Fibroblast of upper back skin (primary cell): Measurements from ENCODE around the gene CRYGN.

Experiments used
- DNase-seq: peaks from one replicate; pipeline ENCODE4 v3.0.0-alpha.2; 2013

The CRYGN gene

DNA sequence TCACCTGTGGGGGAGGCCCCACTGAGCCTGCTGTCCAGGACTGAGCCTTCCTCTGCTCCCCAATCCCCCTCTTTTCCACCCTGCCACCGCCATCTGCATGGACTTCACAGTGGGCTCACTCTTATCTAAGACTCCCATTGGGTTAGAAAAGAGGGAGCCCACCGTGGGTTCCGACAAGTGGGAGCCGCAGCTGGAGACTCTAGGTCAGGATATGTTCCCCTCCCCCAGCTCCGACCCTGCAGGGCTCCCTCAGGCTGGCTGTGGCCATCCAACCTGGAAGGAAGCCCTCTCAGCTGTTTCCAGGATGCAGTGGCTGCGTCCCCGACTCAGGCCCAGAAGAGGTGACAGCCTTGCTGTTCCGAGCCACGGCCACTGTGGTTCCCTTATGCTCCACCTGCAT is 34.9 kb downstream of the CRYGN start:
- no peak for DNase-seq

DNA sequence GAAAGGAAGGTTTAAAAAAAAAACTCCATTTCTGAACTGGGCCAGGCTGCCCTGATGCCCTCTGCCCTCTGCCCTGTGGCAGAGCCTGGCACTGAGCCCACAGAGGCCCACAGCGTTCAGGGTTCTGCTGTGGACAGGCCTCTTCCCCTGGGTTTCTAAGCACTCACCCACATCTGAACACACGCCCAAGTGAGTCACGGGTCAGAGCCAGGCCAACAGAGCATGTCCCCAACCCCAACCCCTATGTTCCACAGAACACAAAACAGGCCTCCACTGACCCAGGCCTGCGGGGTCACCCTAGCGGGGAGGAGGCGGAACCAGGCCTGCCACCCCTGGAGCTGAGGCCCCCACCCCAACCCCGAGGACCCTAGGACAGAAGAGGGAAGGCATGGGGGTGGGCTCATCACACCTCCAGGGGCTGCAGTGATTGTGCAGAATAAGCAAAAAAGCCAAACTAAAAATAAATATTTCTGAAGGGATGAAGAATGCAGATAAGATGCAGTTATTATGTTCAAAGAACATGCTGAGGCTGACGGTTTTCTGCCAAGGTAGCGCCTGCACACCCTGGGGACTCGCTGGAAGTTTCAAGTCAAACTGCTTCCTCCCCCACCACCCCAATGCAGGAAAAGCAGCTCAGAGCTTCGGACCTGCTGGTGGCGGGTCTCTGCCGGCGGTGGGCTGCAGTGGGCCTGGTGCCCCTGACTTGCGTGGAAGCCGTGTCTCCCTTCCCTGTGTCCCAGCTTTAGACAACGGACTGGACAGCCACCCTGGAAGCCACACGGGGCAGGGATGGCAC is 35.5 kb downstream of the CRYGN start:
- DNase-seq = no peak

DNA sequence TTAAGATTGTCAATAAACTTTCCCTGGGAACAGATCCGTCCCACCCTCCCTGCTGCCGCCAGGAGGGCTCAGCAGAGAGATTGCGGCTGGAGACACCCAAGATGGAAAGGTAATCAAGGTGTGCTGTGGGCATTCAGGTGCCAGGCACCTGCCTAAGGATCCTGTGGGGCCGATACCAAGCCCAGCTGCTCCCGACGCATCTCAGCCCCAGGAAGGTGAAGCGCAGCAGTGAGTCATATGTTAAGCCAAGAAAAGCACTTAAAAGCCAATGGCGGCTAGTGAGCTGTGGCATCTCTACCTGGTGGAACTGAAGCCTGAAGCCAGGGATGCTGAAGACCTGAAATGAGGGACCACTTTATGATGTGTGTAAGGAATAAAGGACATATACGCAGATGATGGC is 36.2 kb downstream of the CRYGN start:
- no peak for DNase-seq

DNA sequence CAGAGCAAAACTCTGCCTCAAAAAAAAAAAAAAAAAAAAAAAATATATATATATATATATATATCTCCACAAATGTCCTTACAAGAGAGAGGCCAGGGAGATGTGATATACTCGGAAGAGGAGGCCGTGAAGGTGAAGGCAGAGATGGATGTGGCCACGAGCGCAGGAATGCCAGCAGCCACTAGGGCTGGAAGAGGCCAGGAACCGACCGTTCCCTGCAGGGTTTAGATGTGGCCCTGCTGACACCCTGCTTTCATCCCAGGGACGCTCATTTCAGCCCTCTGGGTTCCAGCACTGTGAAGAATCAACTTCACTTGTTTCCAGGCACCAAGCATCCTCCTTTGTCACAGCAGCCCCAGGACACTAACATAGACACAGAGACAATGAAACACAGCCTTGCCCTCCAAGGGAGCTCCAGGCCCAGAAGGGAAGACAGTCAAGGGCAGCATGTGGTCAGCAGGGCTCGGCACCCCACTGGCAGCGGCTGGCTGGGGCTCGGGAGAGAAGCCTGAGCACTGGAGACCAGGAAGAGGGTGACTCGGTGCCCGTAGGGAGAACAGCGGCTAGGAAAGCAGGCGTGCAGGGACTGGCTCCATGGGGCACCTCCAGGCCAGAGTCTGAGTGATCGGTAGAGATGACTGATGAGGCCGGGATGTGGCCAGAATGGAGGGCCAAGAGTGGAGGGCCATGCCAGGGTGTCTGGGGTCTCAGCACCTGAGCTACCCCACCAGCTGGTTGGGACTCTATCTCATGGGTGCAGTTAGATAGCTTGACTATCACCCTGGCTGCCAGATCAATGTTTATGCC is 37.7 kb downstream of the CRYGN start:
- no peak for DNase-seq

DNA sequence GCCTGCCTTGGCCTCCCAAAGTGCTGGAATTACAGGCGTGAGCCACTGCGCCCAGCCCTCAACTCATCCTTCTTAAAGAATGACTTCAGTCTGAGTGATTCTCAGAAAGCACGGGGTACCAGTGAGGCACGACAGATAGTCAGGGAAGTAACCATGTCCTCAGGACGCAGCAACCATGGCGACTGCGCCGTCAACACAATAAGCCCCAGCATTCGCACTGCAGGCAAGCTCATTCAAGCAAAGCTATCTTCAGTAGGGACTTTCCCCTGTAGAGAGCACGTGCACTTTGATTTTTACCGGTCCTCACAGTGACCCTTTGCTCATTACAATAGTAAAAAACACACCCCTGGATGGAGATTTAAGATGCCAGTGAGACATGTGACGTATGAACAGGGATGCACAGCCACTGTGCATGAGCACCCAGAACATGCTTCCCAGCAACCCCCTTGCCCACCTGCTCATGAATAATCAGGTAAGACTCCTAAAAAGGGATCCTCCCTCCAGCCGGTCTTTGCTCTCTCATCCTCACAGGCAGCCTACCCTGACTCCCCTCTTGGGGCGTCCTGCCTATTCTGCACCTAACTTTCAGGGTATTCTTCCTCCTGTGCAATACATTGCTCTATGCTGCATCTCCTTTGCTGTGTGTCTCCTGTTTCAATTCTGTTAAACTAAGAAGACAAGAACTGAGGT is 39.2 kb downstream of the CRYGN start:
- no peak for DNase-seq

DNA sequence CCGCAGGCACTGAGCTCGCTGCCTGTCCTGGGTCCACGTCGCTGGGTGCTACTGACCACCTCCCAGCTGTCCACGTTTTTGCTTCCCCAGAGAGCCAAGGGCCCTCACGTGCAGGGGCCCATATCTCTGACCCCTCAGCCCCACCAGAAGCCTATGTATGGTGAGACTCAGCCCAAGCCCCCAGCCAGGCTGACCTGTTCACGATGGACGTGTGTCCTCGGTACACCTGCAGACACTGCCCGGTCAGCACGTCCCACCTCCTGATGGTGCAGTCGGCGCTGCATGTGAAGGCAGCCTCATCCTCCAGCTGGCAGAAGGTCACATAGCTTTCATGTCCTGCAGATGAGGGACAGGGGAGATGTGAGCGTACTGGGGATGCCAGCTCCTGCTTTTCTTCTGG is 40.0 kb downstream of the CRYGN start:
- no peak for DNase-seq

DNA sequence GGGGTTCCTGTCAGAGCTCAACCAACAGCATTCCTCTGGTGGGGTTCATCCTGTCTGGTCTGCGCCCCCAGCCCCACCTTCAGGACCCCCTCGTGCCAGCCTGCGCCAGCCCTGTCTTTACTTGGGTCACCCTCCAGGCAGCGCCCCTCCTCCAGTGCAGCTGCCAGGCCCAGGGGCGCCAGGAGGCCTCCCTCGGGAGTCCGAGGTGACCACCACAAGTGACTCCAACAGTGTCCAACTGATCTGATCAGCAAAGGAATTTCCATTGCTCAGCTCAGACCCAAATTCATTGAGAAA is 40.7 kb downstream of the CRYGN start:
- no peak for DNase-seq

DNA sequence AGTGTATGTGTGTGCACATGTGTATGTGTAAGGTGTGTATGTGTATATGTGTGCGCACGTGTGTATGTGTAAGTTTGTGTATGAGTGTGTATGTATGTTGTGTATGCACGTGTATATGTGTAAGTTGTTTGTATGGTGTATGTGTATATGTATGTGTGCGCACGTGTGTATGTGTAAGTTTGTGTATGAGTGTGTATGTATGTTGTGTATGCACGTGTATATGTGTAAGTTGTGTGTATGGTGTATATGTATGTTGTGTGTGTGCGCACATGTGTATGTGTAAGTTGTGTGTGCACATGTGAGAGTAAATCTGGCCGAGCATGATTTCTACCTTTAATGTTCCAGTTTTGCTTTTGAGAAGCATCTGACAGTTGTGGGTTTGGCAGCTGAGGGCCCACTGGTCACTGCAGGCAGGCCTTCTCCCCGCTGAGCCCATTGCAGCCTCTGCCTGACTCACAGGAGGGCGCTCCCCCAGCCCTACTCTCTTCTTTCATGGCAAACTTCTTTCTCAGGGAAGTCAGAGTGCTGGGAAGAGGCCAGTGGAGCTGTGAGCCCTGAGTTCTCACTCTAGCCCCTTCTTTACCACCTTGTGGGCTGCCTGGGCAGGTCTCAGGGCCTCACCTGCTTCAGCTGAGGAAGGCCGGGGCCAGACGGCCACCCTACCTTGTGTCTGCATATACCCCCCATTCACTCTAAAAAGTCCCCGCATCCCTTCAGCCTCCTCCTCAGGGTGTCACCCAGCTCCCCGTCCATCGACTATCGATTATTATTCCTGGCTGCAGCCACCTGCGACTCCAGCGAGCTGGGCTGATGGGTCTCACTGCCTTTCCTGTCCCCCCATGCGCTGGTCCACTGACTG is 41.3 kb downstream of the CRYGN start:
- no peak for DNase-seq

DNA sequence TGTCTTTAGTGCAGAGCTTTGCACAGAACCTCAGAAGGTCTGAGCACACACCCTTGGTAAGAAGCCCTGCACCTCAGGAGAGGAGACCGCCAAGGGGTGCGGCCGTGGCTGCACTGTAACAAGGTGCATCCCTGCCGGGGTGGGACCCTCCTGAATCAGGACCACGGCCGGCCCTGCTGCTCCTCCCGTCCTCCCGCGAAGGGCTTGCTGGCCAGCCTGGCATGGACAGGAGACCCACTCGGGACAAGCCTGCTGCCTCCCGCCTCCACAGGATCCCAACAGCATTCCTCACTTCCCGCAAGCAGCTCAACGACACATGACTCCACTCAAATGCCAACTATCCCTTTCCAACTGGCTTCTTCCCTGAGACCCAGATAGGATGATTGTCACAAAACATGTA is 42.9 kb downstream of the CRYGN start:
- DNase-seq = no peak

DNA sequence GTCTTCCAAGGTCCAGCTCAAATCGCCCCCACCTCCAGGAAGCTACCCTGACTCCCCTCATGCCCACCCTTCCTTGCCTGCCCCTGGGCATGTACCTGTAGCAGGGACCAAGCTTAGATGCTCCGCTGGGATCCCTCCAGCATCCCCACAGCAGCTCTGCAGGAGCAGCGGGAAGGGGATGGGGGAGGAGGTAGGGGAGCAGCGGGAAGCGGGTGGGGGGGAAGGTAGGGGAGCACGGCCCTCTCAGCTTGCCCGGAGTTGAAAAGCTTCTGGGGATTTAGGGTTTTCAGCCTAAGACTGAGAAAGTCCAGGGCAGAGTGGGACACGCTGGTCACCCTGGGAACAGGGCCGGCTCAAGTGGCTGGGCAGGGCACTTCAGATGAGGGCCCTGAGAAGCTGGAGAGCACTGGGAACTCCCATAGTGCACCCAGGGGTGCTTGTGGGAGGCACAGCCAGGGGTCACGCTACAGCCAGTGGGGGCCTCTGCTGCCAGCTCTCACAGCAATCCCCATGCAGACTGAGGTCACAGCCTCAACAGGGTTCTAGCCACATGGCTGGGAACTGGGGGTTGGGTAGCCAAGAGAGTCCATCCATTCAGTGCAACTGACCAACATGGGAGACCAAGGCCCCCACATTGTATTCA is 43.5 kb downstream of the CRYGN start:
- DNase-seq = no peak

DNA sequence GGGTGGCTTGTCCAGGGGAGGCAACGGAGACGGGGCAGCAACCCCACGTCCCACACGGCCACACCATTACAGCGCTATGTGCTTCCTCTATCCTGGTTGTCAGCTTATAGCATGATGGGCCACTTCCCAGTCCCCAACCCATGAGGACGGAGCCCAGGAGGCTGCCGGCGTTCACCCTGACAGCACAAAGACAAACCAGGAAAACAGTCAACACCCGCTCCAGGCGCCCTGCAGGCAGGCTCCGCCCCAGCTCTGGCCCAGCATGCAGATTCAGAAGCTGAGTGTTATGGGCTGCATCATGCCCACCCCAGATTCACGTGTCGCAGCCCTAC is 44.9 kb downstream of the CRYGN start:
- DNase-seq = no peak

DNA sequence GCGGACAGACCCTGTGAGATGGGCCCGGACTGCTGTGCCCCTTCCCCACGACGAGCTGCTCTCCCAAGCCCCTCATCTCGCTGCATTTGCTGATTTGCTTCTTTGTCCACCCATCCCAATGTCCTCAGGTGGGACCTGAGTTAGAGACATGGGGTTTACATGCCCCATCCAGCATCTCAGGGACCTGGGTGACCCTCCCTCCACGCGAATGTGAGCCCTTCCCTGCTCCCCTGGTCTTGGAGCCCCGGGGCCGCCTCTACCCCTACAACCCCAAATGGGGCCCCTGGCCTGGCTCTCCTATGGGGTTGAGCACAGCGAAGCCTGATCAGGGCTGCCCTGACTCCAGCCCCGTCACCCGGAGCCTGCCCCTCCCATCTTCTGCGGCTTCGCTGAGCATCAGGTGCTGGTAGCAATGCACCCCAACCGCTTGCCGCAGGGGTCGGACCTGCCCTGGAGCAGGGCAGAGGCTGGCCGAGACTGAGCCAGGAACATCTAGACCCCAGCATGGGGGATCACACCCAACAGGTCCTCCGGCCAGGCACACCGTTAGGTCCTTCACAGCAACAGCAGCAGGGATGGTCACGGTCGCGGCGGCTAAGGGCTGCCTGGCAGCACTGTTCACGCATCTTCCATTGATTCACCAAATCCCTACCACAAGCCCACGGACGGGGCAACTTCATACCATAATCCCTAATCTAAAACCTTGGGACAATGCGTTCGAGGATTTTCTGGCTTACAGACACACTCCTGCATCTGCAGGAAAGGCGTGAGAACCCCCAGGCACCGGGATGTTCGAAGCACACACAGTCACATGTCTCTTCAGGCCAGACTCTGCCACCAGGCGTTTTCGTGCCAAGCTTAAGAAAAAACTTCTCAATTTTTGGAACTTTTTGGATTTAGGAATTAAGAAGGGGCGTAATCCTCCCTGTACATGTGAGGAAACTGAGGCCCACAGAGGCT is 45.6 kb downstream of the CRYGN start:
- DNase-seq = no peak

DNA sequence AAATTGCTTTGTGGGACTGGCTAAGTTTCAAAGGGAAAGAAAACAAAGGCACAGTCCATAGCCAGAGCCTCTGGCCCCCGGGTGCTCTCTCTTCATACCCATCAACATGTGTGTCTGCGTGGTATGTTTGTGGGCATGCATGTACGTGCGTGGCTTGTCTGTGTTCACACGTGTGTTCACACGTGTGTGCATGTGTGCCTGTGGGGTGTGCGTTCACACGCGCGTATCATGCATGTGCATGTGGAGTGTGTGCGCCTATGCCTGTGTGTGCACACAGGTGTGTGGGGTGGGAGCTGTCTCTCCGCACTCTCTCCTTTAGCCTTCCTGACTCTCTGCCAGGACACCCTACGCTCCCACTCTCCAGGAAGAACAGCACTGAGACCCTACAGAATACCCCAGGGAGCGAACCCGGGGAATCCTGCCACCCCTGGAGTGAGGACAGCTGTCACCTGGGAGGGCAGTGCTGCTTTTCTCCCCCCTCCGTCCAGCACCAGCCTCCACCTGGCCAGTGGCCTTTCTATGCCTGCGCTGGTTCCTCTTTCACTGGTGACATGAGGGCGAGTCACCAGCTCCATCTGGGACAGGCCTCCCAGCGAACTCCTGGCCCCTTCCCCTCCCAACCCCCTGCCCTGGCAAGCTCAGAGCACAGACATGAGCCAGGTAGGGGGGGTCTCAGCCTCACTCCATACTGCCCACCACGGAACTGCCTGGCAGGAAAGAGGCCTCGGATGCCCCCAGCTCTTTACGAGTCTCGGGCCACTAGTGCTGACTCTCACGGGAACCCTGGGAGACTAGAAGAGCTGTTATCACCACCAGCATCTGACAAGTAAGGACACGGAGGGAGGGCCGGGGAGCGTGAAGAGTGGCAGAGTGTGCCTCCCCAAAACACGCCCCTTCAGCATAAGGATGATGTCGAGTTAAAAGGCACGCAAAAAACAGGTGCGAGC is 46.6 kb downstream of the CRYGN start:
- DNase-seq = no peak

DNA sequence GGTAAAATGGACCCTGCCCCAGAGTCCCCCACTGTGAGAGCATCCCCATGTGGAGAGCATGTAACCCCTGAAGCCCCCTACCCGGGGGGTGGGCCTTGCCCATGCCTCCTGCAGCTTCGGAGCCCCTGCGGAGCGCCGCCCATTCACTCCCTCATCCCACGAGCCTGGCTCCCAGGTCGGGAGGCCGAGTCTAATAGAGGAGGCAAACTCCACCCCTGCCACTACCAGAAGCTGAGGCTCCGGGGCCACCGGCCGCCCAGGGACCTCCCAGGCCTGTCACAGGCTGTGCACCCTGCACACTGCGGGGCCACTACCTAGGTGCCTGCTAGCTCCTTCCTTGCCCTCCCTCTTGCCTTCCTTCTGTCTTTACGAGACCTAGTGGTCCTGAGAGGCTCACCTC is 47.5 kb downstream of the CRYGN start:
- no peak for DNase-seq

DNA sequence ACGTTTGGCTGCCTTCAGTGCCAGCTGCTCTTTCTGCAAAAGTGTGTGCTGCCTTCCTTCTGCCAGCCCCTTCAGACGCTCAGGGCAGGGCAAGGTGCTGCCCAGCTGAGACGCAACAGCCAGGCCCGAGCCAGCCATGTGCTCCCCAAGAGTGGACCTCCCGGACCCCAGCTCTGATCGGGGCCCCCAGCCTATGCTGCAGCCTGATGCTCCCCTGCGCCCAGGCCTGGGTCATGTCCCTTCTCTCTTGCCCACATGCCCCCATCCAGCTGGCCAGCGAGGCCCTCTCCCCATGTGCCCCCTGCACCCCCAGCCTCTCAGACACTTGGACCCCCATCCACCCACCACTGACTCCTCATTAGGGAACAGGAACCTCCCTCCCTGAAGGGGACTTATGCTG is 47.9 kb downstream of the CRYGN start:
- DNase-seq = no peak

DNA sequence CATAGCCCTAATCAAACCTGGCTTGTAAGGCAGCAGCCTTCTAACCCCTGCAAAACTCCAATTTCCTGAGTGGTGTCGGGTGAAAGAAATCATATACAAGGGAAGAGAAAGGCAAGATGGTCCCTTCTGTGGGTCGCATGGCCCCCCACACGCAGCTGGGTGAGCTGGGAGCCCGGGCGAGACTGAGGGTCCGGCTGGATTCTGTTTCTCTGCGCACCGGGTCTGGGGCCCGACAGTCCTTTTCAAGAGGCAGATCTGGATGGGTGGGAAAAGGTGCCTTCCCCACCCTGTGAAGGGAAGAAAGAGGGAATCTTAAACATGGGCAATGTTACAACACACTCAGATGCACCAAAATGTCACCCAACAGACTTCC is 48.6 kb downstream of the CRYGN start:
- DNase-seq = no peak

DNA sequence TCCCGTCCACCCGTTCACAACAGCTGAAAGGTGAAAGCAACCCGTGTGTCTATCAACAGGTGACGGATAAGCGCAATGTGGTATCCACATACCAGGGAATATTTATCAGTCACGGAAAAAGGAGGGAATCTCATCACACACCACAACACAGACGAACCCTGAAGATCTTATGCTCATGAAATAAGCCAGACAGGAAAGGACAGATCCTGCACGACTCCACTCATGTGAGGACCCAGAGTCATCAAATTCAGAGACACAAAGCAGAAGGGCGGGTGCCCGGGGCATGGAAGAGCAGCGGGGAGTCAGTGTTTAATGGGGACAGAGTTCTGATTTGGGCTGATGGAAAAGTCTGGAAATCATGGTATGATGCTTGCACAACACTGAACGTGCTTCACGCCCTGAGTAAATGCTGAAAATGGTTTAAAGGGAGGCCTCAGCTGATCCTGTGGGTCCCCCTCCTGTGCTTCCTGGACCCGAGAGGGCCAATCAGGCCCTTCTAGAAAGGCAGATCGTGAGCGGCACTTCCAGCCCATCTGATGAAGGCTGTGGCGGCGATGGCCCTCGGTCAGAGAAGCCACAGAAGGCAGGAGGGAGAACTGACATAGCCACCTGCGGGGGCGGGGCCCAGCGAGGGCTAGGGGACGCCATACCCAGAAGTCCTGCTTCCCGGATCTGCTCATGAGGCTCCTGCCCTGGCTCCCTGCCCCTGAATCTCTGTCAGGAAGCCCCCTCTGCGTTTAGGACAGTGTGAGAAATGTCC is 49.2 kb downstream of the CRYGN start:
- DNase-seq = no peak

DNA sequence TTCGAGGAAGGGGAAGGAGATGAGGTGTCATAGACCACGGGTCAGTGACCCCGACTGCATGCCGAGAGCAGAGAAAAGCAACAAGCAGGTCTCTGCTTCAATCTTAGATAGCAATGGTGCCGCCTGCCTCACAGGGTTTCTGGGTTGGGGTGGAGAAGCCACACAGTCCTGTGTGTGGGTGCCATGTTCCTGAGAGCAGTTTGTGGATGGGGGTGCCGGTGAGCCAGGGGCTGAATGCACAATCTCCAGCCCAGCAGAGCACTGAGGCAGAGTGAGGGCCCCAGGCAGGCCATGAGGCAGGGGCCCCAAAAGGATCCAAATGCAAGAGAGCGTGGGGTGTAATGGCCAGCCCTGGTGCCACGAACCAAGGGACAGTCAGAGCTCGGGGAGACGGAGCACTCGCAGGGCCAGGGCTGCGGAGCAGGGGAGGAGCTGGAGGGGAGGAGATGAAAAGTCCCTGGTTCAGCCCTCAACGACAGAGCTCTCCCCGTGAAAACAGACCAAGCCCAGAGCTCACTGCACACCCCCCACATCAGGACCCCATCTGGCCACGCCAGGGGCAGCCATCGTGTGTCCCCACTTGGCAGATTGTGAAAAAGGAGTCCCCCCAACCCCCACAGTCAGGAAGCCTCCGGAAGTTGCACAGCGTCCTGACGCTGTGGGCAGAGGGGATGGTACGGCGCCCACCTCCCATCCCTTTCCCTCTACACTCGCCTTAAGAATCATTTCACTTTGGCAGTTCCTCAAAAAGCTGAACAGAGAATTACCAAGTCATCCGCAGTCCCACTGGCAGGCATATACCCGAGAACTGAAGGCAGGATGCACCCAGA is 50.0 kb downstream of the CRYGN start:
- DNase-seq = no peak
